Hematopoietic multipotent progenitor cell treated with erythropoietin and hydrocortisone succinate and interleukin-3 and kit ligand, for 8 days (in vitro differentiated cells): ENCODE results near the gene KRT76.
"Not testable (repeated sequence)": the region's sequence is repeated elsewhere in the genome, so short reads cannot be mapped to it uniquely, and the experiment has no call there.

Experiments used
- DNase-seq: peaks from one replicate; pipeline ENCODE4 v3.0.0-alpha.2; 2015

KRT76 gene

DNA sequence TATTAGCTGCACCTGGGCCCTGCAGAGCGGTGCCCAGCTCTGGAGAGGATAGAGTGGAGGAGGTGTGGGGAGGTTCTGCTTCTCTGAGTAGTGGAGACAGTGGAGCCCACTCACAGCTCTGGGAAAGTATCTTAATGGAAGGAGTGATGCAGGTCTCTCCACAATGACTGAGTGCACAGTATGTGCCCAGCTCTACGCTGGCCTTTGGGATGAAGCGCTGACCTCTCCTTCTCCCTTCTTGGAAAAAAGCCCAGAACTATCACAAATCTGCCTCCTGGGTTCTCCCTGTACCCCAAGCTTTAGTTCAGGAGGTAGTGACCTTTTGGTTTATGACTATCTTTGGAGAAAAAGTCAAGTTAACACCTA lies 19.3 kb upstream of the KRT76 start:
- DNase-seq = peak; percentile 13

DNA sequence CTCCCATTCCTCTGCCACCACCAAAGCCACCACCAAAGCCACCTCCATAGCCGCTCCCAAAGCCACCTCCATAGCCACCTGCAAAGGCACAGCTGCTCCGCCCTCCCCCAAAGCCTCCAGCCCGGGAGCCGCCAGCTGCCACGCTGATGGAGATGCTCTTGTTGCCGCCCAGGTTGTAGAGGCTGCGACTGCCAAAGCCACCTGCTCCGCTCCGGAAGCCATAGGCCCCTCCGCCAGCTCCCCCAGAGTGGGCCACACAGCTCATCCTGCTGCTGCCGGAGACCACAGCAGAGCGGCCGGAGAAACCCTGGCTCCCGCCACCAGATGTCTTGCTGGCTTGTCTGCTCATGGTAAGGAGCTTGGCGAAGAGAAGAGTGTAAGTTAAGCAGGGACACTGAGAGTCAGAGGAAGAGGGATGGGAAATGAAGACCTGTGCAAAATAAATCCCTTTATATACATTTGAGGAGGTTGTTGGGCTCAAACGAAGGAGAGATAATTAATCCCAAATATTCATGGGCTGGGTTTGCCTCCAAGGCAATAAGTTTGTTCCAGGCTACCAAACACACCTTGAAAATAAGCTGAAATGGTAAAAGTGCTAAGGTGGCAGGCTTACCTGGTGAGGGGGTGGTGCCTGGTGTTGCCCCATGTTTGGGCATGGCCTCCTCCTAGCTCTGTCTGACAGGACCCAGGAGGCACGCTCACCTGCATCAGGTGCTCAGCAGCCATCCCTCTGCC lies 18.7 kb upstream of the KRT76 start, which contains the start of gene KRT3:
KRT3 (minus strand) TSS at position 424 of the 735 bp plus-strand sequence; CDS start at position 349, 75 bp downstream.
- no peak for DNase-seq

DNA sequence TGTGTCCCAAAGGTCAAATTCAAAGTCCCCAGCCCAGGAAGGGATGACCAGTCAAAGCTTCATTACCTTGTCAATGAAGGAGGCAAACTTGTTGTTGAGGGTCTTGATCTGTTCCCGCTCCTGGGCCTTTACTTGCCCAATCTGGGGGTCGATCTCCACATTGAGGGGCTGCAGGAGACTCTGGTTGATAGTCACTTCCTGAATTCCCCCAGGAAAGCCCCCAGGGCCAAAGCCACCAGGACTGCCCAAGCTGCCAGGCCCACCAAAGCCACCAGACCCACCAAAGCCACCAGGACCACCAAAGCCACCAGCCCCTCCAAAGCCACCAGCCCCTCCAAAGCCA lies 18.2 kb upstream of the KRT76 start:
- DNase-seq = not testable (repeated sequence)

DNA sequence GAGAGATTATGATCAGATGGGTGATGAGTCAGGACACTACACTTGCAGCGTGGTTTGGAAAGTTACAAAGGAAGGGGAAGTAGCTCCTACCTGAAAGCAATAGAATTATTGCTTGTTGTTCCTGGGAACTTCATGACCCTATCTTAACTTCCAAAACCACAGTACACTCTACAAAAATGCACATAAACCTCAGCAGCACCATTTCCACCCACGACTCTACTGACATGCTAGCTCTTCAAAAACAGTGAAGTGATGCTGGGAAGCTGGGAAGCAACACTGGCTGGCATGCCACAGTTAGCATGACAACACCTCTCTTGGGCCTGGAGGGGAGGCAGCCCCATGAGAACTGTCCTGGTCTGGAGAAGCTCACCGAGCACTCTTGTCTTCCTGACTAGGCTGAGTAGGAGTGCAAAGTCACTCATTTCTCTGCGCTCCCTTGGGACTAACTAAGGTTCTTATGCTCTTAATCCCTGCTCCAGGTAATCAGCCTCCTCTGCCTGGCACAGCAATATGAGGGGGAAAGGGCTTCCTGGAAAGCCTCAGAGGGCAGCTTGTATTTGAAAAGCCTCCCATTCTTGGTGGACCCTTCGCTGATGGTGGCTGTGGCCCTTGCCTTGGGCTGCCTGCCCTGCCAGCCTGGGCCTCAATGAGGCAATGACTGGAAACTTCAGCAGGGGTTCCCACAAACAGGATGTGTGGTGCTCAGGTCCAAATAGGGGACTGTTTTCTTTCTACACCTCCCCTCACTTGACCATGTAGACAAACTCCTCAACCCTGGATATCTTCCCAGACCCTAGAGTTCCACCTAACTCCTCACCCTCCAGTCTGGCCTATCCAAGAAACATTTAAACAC lies 17.6 kb upstream of the KRT76 start:
- no peak for DNase-seq

DNA sequence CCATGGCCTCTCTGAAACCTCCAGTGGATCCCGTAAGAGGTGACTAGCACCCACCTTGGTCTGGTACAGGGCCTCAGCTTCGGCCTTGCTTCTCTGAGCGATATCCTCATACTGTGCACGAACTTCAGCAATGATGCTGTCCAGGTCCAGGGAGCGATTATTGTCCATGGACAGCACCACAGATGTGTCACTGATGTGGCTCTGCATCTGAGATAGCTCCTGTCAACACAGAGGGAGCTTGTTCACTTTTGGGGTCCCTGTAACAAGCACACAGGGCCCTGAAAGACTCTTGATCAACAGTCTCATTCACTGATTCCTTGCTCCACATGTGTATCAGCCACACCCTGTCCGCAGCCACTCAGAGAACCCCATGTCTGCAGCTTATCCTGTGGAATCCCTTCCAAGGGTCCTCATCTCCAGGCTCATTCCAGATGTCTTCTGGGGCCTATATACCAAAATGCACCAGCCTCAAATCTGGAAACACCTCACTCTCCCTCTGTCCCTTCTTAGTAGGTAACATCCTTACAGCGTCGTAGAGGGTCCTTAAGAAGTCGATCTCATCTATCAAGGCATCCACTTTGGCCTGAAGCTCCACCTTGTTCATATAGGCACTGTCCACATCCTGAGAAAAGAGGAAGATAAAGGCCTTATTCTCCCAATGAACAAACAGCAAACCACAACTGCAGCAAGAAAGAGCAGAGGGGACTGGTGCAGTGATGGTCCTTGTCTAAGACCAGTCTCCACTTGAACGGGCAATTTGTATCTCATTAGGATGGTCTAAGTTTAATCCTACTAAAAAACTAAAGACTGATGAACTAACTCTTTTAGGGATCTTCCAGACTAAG lies 15.3 kb upstream of the KRT76 start:
- no peak for DNase-seq

DNA sequence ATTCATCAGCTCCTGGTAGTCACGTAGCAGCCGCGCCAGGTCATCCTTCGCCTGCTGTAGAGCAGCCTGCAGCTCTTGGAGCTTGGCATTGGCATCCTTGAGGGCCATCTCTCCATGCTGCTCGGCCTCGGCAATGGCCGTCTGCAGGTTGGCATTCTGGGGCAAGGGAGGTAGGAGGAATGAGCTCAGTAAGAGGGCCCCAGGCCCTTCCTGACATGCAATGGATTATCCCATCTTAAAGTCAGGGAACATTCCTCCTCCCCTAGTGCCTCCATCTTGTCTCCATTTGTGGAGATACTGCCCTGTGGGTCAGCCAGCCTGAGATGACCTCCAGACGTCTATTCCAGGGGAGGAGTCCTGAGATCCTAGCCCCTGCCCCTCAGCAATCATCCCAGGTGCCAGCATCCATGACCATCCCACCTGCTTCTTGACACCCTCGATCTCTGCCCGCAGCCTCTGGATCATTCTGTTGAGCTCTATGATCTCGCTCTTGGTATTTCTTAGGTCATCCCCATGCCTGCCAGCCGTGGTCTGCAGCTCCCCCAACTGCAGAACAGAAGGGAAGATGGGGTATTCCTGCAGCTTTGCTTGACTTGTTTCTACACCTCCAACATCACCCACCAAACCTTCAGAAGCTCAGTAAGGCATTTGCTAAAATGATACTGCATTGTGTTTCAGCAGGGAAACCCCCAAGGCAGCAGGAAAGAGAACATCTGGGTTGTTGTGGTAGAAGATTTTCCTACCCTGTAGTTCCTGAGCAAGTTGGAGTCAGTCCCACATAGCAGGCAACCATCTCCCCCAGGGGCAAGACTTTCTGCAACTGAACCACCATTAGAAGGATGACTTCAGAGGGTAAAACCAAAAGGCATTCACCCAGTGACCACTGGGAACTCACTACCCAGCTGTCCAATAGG lies 14.4 kb upstream of the KRT76 start:
- DNase-seq = no peak

DNA sequence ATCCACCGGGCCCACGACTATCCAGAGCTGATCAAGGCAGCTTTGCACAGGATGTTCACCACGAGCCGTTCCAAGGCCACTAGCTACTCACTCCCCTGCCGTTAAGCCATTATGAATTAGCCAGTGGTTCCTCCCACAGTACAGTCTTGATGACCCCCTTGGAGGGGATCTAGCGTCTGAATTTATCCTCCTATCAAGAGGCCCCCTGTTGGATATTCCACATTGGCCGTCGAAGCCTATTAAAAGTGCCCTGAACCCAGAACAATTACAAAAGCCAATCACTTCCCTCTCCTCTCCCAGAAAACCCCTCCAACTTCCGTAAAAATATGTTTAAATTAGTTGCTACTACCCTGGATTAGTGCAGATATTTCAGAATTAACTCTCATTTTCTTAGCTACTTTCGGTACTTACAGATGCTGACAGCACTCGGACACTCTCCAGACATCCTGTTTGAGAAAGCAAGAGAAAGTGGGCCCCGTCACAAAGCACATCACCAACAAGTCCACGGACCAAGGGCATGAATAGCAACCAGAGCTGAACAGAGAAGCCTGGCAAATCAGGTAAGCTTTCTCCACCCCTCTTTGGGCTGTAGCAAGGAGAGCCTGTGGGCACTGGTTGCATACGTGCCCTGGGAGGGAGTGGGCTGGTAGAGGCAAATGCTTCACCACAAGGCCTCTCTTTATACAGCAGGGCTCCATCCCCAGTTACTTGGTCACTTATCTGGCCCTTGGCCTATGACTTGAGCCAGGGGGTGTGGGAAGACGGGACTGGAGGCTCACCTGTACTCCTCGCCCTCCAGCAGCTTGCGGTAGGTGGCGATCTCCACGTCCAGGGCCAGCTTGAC lies 13.5 kb upstream of the KRT76 start:
- DNase-seq = no peak

DNA sequence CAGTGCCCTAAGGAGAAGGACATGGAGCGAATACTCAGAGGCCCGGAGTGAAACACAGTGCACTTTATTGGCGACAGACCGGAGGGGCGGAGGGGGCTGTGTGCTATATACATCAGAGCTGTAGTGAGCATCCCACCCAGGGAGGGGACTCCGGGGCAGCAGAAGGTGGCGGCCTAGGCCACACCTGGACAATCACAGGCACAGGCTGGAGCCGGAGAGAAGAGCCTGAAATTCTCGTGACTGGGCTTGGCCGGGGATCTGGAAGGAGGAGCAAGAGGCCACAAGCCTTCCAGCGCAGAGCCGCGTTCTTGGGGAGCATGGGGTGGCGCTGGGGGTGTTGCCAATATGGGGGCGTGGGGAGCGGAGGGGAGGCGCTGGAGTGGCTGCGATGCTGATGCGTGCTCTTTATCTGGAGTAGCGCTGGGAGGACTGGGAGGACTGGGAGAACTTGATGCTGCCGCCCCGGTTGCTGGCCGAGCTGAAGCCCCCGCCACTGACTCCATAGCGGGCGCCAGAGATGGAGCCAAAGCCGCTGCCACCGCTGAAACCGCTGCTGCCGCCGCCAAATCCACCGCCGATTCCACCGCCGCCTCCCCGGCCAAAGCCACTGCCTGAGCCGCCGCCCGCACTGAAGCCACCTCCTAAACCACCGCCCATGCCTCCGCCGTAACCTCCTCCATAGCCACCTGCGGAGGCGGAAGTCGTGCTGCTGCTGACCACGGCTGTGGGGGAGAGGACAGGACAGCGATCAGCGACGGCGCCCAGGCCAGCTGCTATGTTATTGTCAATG lies 12.7 kb upstream of the KRT76 start:
- peak; percentile 39 for DNase-seq

DNA sequence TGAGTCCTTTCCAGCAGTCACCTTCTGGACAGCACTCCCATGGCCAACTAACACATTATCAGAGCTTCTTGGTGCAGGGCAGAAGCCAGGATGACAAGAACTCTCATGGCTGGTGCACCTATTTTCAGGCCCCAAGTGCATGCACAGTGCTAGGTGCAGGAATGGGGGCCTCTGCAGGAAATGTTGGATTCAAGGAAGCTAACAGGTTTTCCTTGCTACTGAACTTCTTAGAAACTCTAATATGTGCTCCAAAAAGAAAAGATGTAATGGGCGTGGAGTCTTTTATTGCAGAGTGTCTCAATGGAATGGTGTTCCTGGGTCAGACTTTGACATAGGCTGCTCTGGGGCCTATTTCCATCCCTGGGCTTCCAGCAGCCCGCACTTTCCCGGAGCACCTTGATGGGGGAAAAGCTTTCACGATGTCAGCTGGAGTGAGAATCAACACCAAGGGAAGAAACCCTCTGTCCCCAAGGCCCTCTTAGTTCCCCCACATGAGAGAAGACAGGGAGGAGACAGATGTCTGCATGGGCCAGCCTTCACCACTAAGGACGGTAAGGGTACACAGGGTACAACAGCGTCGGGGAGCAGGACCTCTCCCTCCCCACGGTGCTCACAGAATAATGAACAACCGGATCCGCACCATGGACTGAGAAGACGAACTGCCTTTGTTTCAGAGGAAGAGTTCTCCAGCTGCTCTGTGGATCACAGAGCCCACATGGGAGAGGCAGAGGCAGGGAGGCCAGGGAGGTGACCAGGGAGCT lies 11.9 kb upstream of the KRT76 start:
- DNase-seq = no peak

DNA sequence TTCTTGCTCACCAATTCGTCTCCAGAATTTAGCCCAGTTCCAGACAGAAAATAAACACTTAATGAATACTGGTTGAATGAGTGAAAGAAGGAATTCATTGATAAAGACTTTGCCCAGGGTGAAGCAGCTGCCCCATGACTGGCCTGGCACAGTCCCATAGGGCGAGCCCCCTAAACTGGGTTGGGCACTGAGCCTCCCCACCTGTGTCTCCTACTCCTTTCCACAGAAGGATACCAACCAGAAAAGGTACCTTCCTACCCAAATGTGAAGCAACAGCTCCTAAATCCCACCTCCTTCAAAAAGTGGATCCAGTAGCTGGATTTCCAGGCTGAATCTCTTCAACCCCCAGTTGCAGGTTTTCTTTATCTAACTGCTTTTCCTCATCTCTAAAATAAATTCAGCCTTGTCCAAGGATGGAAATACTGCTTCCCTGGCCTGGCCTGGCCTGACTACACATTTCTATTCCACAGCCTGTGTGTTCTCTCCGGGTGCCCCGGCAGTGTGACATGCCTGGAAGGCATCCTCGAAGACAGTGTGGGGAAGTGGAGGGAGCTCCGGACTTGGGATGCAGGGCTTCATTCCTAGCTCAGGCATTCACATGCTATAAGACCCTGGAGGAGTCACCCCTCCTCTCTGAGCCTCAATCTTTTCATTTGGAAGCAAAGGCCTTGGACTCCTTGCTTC lies 11.2 kb upstream of the KRT76 start:
- no peak for DNase-seq

DNA sequence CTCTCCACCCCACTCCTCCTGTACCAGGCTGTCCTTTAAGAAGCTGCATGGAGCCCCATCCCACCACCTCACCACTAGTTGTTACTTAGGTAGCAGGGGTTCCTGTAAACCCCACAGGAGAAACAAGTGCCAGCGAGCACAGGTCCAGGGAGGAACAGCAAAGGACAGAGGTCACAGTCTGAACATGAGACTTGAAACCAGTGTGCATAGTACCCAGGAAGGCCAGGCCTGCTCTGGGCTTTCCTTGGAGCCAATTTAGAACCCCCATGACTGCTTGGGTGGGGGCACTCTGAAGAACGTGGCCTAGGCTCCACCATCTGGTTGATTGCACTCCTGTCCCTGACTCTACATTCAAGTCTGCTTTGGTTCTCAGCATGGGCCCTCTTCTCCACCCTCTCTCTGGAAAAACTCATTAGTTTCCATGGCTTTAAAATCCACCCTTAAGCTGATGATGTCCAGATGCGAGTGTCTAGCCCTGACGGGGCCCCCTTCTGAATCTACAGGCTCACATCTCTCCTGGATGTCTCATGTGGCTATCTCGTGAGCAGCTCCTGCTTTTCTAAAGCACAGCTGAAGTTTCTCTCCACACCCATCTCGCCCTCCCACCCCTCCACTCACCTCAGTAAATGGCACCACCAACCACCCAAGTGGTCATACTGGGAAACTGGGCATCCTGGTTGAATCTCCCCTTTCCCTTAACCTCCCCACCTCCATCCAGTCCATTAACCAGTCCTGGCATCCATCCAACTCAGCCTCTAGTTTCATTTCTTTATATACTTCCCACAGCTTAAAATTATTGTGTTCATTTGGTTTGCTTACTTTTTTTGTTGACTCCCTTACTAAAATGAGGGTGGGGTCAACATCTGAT lies 10.4 kb upstream of the KRT76 start:
- DNase-seq = no peak

DNA sequence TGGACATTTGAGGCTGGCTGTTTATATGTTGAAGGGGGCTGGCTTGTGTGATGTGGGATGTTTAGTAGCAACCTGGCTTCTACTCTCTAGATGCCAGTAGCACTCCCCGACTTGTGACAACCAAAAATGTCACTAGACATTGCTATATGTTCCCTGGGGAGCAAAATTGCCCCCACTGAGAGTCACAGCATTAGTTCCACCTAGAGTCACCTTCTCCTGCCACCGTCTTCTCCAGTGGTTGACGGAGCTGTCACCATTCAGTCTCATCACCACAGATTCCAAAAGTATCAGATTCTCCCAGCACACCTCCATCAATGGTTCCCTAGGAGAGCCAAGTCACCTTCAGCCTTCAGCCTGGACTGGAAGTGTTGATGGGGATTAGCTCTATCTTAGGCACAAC lies 7.8 kb upstream of the KRT76 start:
- no peak for DNase-seq

DNA sequence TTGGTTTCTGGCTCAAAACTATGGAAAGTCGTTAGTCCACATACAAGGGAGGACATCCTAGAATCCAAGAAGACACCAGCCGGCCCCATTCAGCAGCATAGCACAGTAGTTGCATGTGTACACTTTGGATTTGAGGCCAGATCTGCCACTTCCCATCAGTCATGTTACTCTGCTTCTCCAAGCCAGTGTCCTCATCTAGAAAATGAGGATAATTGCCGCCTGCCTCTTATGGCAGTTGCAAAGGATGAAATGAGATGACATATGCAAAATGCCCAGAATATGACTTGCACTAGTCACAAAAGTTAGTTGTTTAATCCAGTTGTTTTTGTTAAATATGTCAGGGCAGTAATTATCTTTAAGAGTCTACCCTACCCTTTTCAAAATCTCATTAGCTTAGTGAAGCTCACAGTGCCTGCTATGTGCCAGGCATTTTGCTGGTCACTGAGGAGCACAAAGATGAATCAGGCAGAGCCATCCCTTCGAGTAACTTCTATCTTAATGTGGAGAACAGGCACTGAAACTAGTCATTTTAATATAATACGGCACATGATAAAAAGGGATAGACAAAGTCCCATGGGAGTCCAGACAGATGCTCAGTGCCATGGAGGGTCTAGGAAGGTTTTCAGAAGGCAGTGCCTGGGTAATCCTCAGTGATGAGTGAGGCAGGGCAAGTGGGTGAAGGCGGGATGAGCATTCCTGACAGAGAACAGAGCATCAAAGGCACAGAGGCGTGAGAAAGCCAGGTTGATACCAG lies 6.6 kb upstream of the KRT76 start:
- no peak for DNase-seq

DNA sequence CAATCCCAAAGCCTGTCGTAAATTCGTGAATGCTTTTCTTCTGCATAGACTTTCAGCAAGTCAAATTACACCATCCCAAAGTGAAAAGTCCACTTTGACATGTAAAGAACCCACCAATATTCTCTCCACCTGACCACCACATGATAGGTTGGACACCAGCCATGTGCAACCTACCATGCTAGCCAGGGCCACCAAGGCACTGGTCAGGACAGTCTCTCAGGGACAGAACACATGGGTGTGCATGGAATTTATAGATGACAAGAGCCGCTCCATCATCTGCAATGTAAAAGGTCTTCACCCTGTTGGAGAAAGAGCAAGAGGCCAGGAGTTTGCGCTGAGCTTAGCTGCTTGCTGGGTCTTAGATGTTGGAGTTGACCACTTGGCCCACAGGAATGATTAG lies 5.4 kb upstream of the KRT76 start:
- DNase-seq = no peak

DNA sequence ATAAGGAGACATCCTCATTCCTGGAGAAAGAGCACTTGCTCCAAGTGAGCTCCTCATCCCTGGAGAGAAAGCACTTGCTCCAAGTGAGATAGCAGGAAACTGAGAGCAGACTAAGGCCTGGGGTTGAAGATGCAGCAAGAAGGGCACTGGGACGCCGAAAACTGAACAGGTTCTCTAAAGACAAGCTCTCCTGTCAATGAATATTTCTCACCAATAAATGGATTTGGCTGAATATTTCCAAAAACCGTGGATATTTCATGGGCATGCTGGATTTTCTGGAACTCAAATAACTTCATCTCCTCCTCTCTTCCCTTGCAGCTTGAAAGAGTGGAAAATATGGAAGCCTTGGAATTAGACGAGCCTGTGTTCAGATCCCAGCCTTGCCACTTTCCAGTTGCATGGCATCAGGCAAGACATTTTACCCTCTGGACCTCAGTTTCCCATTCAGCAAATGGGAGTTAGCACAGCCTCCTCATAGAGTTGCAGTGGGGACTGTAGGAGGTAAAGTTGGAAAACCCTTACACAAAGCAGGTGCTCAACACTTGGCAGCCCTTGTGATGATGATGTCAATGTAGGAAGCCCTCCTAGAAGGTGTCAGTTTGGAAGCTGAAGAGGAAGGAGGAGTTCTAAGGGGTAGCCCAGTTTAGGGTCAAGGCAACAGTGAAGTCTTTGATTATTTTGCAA lies 4.4 kb upstream of the KRT76 start:
- no peak for DNase-seq

DNA sequence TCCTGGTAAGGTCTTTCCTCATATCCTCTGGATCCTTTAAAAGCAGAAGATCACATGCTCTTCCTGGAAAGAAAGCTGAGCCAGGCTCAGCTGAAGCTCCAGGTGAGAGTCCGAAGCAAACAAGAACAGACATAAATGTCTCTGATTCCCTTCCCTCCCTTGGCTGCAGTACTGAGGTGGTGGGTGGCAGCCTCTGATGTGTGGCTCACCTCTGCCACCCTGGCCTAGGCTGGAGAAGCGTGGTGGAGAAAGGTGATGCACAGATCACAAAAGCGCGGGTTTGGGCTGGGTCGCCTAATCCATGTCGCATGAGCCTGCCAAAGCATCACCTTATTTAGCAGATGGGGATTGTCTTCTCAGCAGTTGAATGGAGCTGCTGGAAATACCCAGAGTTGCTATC lies 2.8 kb upstream of the KRT76 start:
- no peak for DNase-seq

DNA sequence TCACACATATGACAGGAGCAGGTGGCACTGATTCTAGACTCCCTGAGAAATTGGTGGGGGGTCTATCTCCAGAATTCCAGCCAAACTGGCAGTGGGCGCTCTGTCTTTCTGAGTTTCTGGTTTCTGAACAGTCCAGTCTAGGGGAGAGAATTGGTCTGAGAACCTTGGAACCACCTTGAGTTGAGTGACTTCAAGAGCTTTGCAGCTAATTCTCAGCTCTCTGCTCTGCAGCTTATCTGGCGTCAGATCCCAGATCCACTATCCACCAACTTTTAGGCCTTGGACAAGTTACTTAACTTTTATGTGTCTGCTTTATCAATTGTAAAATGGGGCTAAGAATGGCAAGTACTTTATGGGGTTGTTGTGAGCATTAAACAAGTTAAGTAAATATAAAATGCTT lies 1.7 kb upstream of the KRT76 start:
- DNase-seq = no peak
